Natural killer cell treated with Interleukin-12 subunit alpha and Interleukin-12 subunit beta and Interleukin-15 and Interleukin-18, amount 100 ng/mL, for 72 hours (primary cell): ENCODE measurements around the gene LMO1. TPM values are rescaled to one million over a fixed set of nuclear protein-coding genes. Genes with fewer than 3 reads are reported as not detected.

Experiments
- ATAC-seq, 2 donors: fragments of 150-1000 bp; cut with Tn5 transposase in 1 of 2; sonication (Bioruptor Pico), chemical (Tn5 transposase) in 1 of 2; 2 replicates each; pipeline ENCODE4 v1.10.0; 2021
- DNase-seq: peaks from one replicate; pipeline ENCODE4 v3.0.0; 2022; ENCODE audit warnings: low spot score
- H3K27ac Mint-ChIP-seq, 2 donors: 1 replicate in 1 of 2; 2 replicates in 1 of 2; pipeline ENCODE4 v1.8.0; 2022; ENCODE audit warnings: mixed read lengths in 2 of 2, mild to moderate bottlenecking in 1 of 2, moderate library complexity in 1 of 2
- H3K27me3 Mint-ChIP-seq, 2 donors: 1 replicate in 1 of 2; 2 replicates in 1 of 2; pipeline ENCODE4 v1.8.0; 2022; ENCODE audit warnings: mixed read lengths in 2 of 2
- H3K36me3 Mint-ChIP-seq: one replicate; pipeline ENCODE4 v1.8.0; 2022; ENCODE audit warnings: mixed read lengths
- H3K4me1 Mint-ChIP-seq, 2 donors: 1 replicate in 1 of 2; 2 replicates in 1 of 2; pipeline ENCODE4 v1.8.0; 2022; ENCODE audit warnings: low read depth in 2 of 2, mixed read lengths in 2 of 2, mild to moderate bottlenecking in 1 of 2
- H3K4me3 Mint-ChIP-seq: one replicate; pipeline ENCODE4 v1.8.0; 2022; ENCODE audit warnings: mixed read lengths
- H3K9me3 Mint-ChIP-seq: 2 replicates; pipeline ENCODE4 v1.8.0; 2022; ENCODE audit warnings: mixed read lengths
- total RNA-seq, 2 donors: library from RNA; stranded (reverse); gene quantifications; one replicate each; pipeline ENCODE4 v1.2.3, GENCODE V29; 2022

The LMO1 gene
- total RNA-seq, 2 donors from 2014 or later: not detected

DNA sequence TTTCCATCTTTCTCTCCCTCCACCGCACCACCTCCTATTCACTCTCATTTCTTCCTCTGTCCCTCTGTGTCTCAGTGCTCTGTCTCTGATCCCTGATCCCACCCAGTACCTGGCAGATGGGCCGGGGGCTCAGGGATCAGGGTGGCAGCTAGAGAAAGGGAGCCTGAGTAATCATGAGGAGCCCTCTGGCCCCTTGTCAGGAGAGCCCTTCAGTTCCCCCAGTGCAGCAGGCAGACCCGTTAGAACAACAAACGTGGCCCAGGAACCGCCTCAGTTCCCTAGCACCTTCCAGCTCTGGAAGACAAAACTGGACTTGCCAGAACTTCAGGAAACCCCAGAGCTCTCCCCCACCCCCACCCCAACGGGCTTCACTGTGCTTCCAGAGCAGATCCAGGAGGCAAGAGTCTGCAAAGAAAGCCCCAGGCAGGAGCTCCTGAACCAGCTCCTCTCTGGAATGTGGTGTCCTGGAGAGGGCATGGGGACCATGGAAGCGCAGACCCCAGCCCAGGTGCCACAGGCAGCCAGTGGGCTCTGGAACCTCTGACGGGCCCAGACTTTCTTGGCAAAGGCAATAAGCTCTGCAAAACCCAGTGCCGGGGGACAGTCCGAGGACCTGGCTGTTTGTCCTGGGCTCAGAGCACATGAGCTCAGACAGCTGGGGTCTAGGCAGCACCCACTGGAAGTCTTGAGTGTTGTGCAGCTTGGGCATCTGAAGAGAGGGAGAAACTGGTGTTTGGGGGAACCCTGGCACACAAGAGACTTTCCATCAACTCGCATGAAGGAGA lies 43.2 kb downstream of the LMO1 start:
- Mint-ChIP-seq H3K9me3 (no peaks in the 10 kb centered on the region), H3K36me3 (no peaks in the 10 kb centered on the region), H3K27me3 (peaks cover 27 to 36% of the 10 kb centered on the region in 2 donors), H3K4me3 (no peak overlapping the region), H3K4me1 (peaks cover 6 to 15% of the 10 kb centered on the region in 2 donors), H3K27ac (no peak overlapping the region)
- no peak for ATAC-seq
- no peak for DNase-seq

DNA sequence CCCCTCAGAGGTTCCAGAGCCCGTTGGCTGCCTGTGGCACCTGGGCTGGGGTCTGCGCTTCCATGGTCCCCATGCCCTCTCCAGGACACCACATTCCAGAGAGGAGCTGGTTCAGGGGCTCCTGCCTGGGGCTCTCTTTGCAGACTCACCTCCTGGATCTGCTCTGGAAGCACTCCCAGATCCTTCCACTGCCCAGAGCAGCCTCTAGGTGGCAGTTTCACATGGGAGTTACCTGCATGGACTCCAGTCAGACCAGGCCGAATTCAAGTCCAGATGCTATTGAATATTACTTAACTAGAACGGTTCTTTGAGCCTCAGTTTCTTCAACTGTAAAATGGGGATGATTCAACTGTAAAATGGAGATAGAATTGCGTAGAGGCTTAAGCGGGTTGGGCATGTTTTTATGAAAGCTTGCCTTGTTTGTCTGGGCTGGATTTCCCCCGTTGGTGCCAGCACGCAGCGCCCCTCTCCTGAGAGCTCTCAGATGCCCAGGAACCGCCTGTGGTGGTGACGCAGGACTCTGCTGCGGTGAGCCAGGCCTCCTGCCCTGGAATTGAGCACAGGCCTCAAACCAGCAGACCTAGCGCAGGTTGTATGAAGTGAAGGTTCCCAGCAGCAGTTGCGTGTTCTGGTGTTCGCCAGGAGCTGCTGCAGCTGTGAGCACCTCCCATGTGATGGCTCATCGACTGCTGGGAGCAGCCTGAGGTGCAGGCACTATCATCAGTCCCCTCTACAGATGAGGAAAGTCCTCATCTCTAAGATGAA lies 44.2 kb downstream of the LMO1 start:
- Mint-ChIP-seq H3K36me3 (no peaks in the 10 kb centered on the region), H3K27ac (no peak overlapping the region), H3K27me3 (peaks cover 29 to 34% of the 10 kb centered on the region in 2 donors), H3K9me3 (no peaks in the 10 kb centered on the region), H3K4me3 (no peak overlapping the region), H3K4me1 (peaks cover 6 to 14% of the 10 kb centered on the region in 2 donors)
- ATAC-seq (no peak), DNase-seq (no peak)

- Mint-ChIP-seq H3K4me3 (no peak overlapping the region), H3K36me3 (no peaks in the 10 kb centered on the region), H3K9me3 (no peaks in the 10 kb centered on the region), H3K27ac (no peak overlapping the region), H3K27me3 (peaks cover 26 to 31% of the 10 kb centered on the region in 2 donors), H3K4me1 (peaks cover 6 to 14% of the 10 kb centered on the region in 2 donors)
- ATAC-seq: no peak
- no peak for DNase-seq
Observed at GRCh38 chr11:8218840-8219239, 44.8 kb downstream of the LMO1 start.

GRCh38 chr11:8218409-8218808 lies 45.3 kb downstream of the LMO1 start:
- Mint-ChIP-seq H3K36me3 (no peaks in the 10 kb centered on the region), H3K27ac (no peak overlapping the region), H3K4me3 (no peak overlapping the region), H3K9me3 (no peaks in the 10 kb centered on the region), H3K4me1 (peaks cover 4 to 10% of the 10 kb centered on the region in 2 donors), H3K27me3 (peaks cover 25 to 31% of the 10 kb centered on the region in 2 donors)
- ATAC-seq (no peak), DNase-seq (no peak)

GRCh38 chr11:8217926-8218325 lies 45.8 kb downstream of the LMO1 start:
- Mint-ChIP-seq H3K36me3 (no peaks in the 10 kb centered on the region), H3K27me3 (peaks cover 22 to 30% of the 10 kb centered on the region in 2 donors), H3K4me3 (no peak overlapping the region), H3K4me1 (peaks cover 0 to 5% of the 10 kb centered on the region in 2 donors), H3K9me3 (no peaks in the 10 kb centered on the region), H3K27ac (no peak overlapping the region)
- DNase-seq (no peak), ATAC-seq (no peak)

DNA sequence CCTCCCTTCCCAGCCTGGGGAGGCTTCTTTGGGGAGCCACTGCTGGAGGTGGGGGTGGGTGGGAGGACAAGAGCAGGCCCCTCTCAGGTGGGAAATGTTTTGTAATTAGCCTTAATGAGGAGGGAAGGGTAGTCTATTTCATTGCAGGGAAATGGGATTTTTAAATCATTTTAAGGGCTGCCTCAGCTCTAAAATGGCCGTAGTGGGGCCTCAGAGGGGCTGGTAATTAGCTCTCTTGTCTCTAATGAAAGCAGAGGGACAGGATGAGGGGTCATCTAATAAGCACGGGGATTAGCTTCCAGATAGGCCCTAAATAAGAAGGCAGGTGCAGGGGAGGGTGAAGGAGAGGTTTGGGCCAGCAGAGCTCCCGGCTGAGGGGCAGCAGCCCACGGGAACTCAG lies 46.5 kb downstream of the LMO1 start:
- no peak for DNase-seq
- H3K4me1 Mint-ChIP-seq: no peaks in the 10 kb centered on the region
- no peak overlapping the region for H3K27ac Mint-ChIP-seq
- H3K4me3 Mint-ChIP-seq: no peak overlapping the region
- peaks cover 22 to 30% of the 10 kb centered on the region in 2 donors for H3K27me3 Mint-ChIP-seq
- H3K36me3 Mint-ChIP-seq: no peaks in the 10 kb centered on the region
- no peaks in the 10 kb centered on the region for H3K9me3 Mint-ChIP-seq
- ATAC-seq: no peak

DNA sequence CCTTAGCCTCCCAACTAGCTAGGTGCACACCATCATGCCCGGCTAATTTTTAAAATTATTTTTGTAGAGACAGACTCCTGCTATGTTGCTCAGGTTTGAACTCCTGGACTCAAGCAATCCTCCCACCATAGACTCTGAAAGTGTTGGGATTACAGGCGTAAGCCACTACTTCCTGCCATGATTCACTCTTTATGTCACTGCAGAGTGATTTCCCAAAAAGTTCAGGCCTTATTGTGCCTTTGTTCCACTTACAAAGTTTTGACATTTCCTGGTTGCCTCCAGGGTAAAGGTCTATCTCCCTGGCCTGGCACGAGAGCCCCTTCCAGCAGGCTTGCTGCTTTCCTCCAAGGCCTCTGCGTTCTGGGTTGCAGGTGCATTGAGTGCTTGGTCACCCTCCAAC lies 50.3 kb downstream of the LMO1 start:
- no peak for ATAC-seq
- no peak overlapping the region for H3K27ac Mint-ChIP-seq
- no peaks in the 10 kb centered on the region for H3K9me3 Mint-ChIP-seq
- no peak overlapping the region for H3K4me3 Mint-ChIP-seq
- no peaks in the 10 kb centered on the region for H3K36me3 Mint-ChIP-seq
- no peaks in the 10 kb centered on the region for H3K4me1 Mint-ChIP-seq
- no peak for DNase-seq
- H3K27me3 Mint-ChIP-seq: peaks cover 20 to 32% of the 10 kb centered on the region in 2 donors

DNA sequence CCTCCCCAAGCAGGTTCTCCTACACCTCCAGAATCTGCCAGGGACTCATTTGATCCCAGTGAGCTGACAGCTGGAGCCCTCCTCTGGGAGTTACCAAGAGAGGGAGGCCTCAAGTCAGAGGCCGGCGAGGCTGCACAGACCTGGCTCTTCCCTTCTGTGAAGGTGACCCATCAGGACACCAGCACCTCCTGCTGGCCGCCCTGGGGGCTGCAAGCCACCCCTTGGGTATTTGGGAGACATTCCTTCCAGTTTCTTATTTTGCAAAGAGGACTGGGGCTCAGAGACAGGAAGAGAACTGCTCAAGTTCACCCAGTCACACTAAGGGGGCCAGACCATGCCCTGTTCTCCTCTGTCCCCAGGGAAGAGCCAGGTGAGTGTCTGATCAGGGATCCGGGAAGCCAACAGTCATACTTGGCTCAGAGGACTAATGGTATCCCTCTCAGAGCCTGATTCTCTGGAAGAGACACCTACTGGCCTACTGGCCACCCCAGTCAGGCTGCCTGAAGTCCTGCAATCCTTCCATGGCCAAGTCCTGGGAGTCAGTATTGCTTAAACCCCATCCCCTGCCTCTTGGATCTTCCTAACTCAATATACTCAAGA lies 54.4 kb downstream of the LMO1 start:
- peaks cover 29 to 37% of the 10 kb centered on the region in 2 donors for H3K27me3 Mint-ChIP-seq
- no peak for ATAC-seq
- H3K27ac Mint-ChIP-seq: no peak overlapping the region
- peaks cover 0 to 3% of the 10 kb centered on the region in 2 donors for H3K4me1 Mint-ChIP-seq
- no peaks in the 10 kb centered on the region for H3K9me3 Mint-ChIP-seq
- no peak for DNase-seq
- no peak overlapping the region for H3K4me3 Mint-ChIP-seq
- no peaks in the 10 kb centered on the region for H3K36me3 Mint-ChIP-seq

GRCh38 chr11:8207080-8208000 lies 56.3 kb downstream of the LMO1 start:
- Mint-ChIP-seq H3K4me1 (peaks cover 0 to 3% of the 10 kb centered on the region in 2 donors), H3K9me3 (no peaks in the 10 kb centered on the region), H3K27me3 (peaks cover 31 to 35% of the 10 kb centered on the region in 2 donors), H3K27ac (no peak overlapping the region), H3K4me3 (no peak overlapping the region), H3K36me3 (no peaks in the 10 kb centered on the region)
- no peak for DNase-seq
- ATAC-seq: no peak

DNA sequence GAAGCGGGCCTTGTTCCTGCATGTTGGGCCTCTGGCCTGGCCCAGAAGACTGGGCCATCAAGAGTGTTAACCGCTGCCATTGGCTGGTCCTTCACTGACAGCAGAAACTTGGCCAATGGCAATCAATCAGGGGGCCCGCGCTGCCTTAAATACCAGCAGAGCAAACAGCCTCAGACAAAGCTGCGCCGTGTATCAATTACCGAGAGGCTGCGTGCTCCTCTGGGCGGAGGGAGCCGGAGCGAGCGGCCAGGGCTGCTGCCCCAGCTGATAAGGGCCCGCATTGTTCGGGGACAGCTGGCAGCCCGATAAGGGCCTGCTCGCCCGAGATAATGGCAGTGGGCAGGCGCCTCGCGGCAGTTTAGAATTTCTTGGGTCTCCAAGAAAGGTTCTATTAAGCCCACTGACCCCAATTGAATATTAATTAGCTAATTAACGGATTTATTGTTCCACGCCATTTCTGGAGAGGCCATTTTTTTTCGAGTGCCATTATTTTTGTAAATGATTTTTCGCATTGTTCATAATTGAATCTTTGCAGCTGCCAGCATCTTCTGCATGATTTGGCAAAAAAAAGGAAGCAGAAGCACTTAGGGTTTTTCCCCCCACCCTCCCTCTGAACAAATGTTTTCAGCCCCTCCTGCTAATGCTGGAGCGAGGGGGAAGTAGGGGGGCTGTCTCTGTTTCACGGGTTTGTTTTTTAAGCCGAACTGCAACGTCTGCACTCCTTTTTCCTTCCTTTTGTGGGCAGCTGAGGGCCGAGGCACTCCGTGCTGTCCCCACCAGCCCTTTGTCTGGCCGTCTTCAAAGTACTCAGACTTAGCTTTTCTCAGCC lies 57.2 kb downstream of the LMO1 start:
- H3K4me1 Mint-ChIP-seq: peaks cover 0 to 3% of the 10 kb centered on the region in 2 donors
- no peak overlapping the region for H3K4me3 Mint-ChIP-seq
- no peak for DNase-seq
- no peaks in the 10 kb centered on the region for H3K9me3 Mint-ChIP-seq
- no peak overlapping the region for H3K27ac Mint-ChIP-seq
- H3K27me3 Mint-ChIP-seq: peaks cover 31 to 40% of the 10 kb centered on the region in 2 donors
- ATAC-seq: no peak
- no peaks in the 10 kb centered on the region for H3K36me3 Mint-ChIP-seq

DNA sequence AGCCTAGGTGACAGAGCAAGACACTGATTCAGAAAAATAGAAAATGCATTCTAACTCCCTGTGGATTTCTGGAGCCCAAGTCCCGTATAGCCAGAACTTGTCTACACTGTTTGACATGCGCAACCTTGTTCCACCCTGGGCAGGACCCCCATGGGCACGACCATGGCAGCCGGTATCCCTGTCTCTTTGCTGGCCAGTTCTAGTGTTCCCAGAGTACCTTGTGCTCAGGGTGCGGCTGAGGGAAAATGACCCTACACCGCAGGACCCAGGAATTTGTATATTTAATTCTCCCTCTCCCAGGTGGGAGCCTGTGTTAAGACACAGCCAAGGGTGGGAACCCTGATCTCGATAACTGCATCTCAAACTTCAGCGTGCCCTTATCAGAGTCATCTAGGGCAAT lies 58.1 kb downstream of the LMO1 start:
- peaks cover 28 to 34% of the 10 kb centered on the region in 2 donors for H3K27me3 Mint-ChIP-seq
- H3K4me3 Mint-ChIP-seq: no peak overlapping the region
- peaks cover 0 to 3% of the 10 kb centered on the region in 2 donors for H3K4me1 Mint-ChIP-seq
- no peaks in the 10 kb centered on the region for H3K9me3 Mint-ChIP-seq
- H3K27ac Mint-ChIP-seq: no peak overlapping the region
- ATAC-seq (no peak), DNase-seq (no peak)
- no peaks in the 10 kb centered on the region for H3K36me3 Mint-ChIP-seq

- Mint-ChIP-seq H3K9me3 (no peaks in the 10 kb centered on the region), H3K4me3 (no peak overlapping the region), H3K27me3 (peaks cover 28 to 29% of the 10 kb centered on the region in 2 donors), H3K27ac (no peak overlapping the region), H3K4me1 (peaks cover 0 to 3% of the 10 kb centered on the region in 2 donors), H3K36me3 (no peaks in the 10 kb centered on the region)
- no peak for DNase-seq
- ATAC-seq: no peak
Observed at GRCh38 chr11:8204596-8204995, 59.1 kb downstream of the LMO1 start.
